Measurements from ENCODE around the gene MYL3. TPM values are rescaled to one million over a fixed set of nuclear protein-coding genes. Genes with fewer than 3 reads are reported as not detected.

MYL3 gene
- total RNA-seq, 6 donors from 2014 or later: 1.2 to 6.3 (median 2.6) TPM

- Histone ChIP-seq H3K9me3 (no peaks in the 10 kb centered on the region), H3K4me1 (peaks cover 11 to 35% (median 31%) of the 10 kb centered on the region in 4 donors), H3K27me3 (peaks cover 0 to 17% (median 10%) of the 10 kb centered on the region in 4 donors), H3K36me3 (no peaks in the 10 kb centered on the region), H3K27ac (peak within 1 kb of the TSS in 2 of 4 donors; percentile 2 to 14), H3K4me3 (no peak within 1 kb of the TSS)
- WGBS, 2 donors: 79 to 84% methylated on average over 4 to 7 of the region's 7 CpGs
- ATAC-seq (ENCODE audit: low FRiP score in 2 of 2) (no peak), DNase-seq (peak in 1 of 2 donors; percentile 34)
- TF ChIP-seq POLR2A (IDR thresholded peaks at IDR 0.05) (no peak), EP300 (IDR thresholded peaks at IDR 0.05) (no peak), CTCF (IDR thresholded peaks at IDR 0.05) (no peak), POLR2AphosphoS5 (IDR thresholded peaks at IDR 0.05) (no peak)
These were observed 14.3 kb upstream of the MYL3 start, which contains the start of gene PTH1R for GRCh38 chr3:46877406-46878125. PTH1R (plus strand) TSS chr3:46877721; CDS start chr3:46883560, 5,839 bp downstream.

- H3K27ac ChIP-seq: no peak overlapping the region
- TF ChIP-seq CTCF (IDR thresholded peaks at IDR 0.05) (no peak), POLR2A (IDR thresholded peaks at IDR 0.05) (no peak), POLR2AphosphoS5 (IDR thresholded peaks at IDR 0.05) (no peak), EP300 (IDR thresholded peaks at IDR 0.05) (no peak)
- H3K4me1 ChIP-seq: peaks cover 3 to 25% (median 22%) of the 10 kb centered on the region in 4 donors
- no peak overlapping the region for H3K4me3 ChIP-seq
- H3K27me3 ChIP-seq: peaks cover 0 to 7% (median 5%) of the 10 kb centered on the region in 4 donors
- H3K36me3 ChIP-seq: no peaks in the 10 kb centered on the region
- H3K9me3 ChIP-seq: no peaks in the 10 kb centered on the region
- no peak for ATAC-seq (ENCODE audit: low FRiP score in 2 of 2)
- WGBS, 2 donors: 79 to 89% methylated on average over 3 to 10 of the region's 10 CpGs
- DNase-seq: peak in 1 of 2 donors; percentile 34
These were observed 13.4 kb upstream of the MYL3 start for GRCh38 chr3:46876313-46877300.

- peak in 1 of 2 donors; percentile 52 for DNase-seq
- WGBS, 2 donors: 92 to 97% methylated on average over 7 to 9 of the region's 9 CpGs
- H3K27me3 ChIP-seq: no peaks in the 10 kb centered on the region
- ATAC-seq (ENCODE audit: low FRiP score in 2 of 2): no peak
- H3K27ac ChIP-seq: peak overlapping the region in 1 of 4 donors; percentile 65
- H3K4me3 ChIP-seq: no peak overlapping the region
- H3K4me1 ChIP-seq: peaks cover 0 to 19% (median 17%) of the 10 kb centered on the region in 4 donors
- no peaks in the 10 kb centered on the region for H3K36me3 ChIP-seq
- TF ChIP-seq POLR2AphosphoS5 (IDR thresholded peaks at IDR 0.05) (no peak), POLR2A (IDR thresholded peaks at IDR 0.05) (no peak), EP300 (IDR thresholded peaks at IDR 0.05) (no peak), CTCF (IDR thresholded peaks at IDR 0.05) (no peak)
- no peaks in the 10 kb centered on the region for H3K9me3 ChIP-seq
These were observed 12.3 kb upstream of the MYL3 start for GRCh38 chr3:46875560-46875959.

- Histone ChIP-seq H3K4me3 (no peak overlapping the region), H3K36me3 (no peaks in the 10 kb centered on the region), H3K27me3 (no peaks in the 10 kb centered on the region), H3K4me1 (peaks cover 0 to 19% (median 17%) of the 10 kb centered on the region in 4 donors), H3K27ac (peak overlapping the region; percentile 2 to 65 (median 48)), H3K9me3 (no peaks in the 10 kb centered on the region)
- no peak for ATAC-seq (ENCODE audit: low FRiP score in 2 of 2)
- DNase-seq: peak in 1 of 2 donors; percentile 69
- TF ChIP-seq EP300 (IDR thresholded peaks at IDR 0.05) (no peak), POLR2A (IDR thresholded peaks at IDR 0.05) (no peak), POLR2AphosphoS5 (IDR thresholded peaks at IDR 0.05) (no peak), CTCF (IDR thresholded peaks at IDR 0.05) (no peak)
- 28 to 49% methylated on average over 14 to 18 of the region's 18 CpGs for WGBS, 2 donors
These were observed 11.2 kb upstream of the MYL3 start for GRCh38 chr3:46874430-46874829.
